Stimulated activated CD8-positive, alpha-beta memory T cell treated with anti-CD3 and anti-CD28 coated beads, Interleukin-12 subunit alpha, Interleukin-12 subunit beta, amount 100 ng/mL, for 24 hours (primary cell): Measurements from ENCODE around the gene FEM1A.
"Not testable (repeated sequence)": the region's sequence is repeated elsewhere in the genome, so short reads cannot be mapped to it uniquely, and the experiment has no call there.

ENCODE experiments used
- DNase-seq: peaks from one replicate; pipeline ENCODE4 v3.0.0-alpha.2; 2020; ENCODE audit errors: extremely low read depth

The FEM1A gene, protein sequence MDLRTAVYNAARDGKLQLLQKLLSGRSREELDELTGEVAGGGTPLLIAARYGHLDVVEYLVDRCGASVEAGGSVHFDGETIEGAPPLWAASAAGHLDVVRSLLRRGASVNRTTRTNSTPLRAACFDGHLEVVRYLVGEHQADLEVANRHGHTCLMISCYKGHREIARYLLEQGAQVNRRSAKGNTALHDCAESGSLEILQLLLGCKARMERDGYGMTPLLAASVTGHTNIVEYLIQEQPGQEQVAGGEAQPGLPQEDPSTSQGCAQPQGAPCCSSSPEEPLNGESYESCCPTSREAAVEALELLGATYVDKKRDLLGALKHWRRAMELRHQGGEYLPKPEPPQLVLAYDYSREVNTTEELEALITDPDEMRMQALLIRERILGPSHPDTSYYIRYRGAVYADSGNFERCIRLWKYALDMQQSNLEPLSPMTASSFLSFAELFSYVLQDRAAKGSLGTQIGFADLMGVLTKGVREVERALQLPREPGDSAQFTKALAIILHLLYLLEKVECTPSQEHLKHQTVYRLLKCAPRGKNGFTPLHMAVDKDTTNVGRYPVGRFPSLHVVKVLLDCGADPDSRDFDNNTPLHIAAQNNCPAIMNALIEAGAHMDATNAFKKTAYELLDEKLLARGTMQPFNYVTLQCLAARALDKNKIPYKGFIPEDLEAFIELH

DNA sequence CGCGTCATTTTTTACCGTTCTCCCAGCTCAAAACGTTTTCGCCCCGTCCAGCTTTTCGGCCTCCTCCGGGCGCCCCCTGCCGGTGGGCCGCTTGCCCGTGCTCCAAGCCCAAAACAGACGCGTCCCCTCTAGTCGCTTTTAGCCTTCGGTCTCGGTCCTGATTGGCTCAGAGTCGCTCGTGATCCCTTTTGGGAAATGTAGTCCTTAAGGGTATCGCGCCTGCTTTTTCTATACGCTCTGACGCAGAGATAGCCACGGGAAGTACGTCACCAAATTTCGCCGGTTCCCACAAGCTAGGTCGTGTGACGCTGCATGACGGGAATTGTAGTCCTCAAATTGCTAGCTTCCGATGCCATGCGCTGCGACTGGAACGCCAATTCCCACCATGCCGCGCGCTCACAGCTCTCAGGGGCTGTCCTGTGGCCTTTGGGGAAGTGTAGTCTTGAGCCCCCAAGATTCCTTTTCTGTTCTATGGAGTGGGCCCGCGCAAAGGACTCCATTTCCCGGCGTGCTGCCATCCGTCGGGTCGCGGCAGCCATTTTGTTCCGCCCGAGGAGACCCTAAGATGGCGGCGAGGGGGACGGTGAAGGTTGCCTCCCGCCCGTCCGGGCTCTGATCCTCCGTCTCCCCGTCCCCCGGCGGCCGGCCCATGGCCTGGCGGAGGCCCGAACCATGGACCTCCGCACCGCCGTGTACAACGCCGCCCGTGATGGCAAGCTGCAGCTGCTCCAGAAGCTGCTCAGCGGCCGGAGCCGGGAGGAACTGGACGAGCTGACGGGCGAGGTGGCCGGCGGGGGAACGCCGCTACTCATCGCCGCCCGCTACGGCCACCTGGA is at the start of gene FEM1A:
FEM1A (plus strand) TSS at position 552 of the 836 bp plus-strand sequence; CDS start at position 673, 121 bp downstream.
- DNase-seq = peak; percentile 97

DNA sequence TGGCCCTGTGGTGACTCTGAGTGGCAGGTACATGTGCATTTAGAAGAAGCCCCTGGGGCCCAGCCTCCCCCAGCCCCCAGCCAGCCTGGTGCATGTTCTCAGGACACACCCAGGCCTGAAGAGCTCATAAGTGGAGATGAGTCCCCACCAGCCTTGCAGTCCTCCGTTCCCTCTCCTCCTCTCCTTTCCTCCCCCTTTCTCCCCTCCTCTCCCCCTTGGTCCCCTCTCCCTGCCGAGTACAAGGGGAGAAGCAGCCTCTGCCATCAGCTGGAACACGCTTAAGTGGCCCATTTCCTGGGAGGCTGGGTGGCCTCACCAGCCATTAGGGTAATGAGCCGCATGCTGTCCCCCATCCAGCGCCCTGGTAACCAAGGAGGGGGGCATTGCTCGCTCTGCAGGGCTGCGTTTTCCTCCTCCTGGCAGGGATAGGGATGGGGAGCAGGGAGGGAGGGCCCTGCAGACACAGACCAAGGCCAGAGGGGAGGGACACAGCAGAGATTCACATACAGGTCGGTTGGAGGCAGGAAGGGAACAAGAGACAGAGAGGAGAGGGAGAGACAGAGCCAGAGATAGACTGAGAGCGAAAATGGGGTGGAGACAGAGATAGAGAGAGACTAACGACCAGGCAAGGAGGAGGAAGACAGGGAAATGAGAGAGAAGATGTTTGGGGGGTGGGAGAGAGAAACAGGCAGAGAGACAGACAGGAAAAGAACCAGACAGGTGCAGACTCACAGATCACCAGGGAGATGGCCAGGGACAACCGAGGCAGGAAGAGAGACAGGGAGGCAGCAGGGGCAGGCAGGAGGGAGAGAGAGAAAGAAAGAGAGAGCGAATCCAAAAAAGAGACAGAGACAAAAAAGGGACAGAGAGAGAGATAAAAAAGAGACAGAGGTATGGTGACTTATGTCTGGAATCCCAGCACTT is 48.5 kb upstream of the FEM1A start:
- DNase-seq = no peak

GRCh38 chr19:4744451-4745174 is 46.9 kb upstream of the FEM1A start:
- no peak for DNase-seq

- DNase-seq = not testable (repeated sequence)
Observed at GRCh38 chr19:4745175-4745574, 46.4 kb upstream of the FEM1A start.

DNA sequence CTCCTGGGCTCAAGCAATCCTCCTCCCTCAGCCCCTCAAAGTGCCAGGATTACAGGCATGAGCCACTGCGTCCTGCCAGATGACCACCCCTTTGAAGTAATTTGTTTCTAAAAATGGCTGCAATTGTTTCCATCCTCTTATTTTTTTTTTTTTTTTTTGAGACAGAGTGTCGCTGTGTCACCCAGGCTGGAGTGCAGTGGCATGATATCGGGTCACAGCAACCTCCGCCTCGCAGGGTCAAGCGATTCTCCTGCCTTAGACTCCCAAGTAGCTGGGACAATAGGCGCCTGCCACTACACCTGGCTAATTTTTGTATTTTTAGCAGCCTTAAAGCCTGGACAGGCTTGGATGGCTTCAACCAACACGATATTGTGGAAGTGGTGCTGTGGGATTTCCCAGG is 45.5 kb upstream of the FEM1A start:
- no peak for DNase-seq

GRCh38 chr19:4748185-4748584 is 43.3 kb upstream of the FEM1A start:
- no peak for DNase-seq

- DNase-seq = no peak
Observed at GRCh38 chr19:4748589-4748988, 42.9 kb upstream of the FEM1A start.

DNA sequence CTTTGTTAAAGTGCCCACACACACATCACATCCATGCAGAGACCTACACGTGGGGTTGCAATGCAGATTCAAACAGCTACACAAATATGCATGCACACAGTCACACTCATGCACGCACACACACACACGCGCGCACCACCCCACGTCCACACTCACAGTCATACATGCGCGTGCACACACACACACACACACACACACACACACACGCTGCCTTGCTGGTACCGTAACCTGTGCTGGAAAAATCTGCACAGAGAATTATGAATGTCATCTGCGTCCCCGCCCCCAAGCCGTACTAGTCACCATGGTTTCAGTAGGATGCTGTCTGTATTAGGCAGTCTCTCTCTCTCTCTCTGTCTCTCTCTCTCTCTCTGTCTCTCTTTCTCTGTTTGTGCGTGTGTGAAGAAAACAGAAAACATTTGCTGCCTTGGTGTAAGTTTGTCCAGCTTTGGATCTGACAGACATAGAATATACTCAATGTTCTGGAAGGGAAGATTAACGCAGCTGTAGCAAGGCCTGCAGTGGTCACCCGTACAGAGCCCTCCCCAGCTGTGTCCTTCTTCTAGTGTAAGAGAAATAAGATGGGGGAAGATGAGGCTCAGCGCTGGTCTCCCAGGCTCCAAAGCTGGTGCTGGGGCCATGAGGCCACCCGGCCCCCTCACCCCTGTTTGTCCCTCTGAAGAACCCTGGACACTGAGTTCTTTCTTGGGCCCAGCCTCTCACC is 41.5 kb upstream of the FEM1A start:
- DNase-seq = no peak

DNA sequence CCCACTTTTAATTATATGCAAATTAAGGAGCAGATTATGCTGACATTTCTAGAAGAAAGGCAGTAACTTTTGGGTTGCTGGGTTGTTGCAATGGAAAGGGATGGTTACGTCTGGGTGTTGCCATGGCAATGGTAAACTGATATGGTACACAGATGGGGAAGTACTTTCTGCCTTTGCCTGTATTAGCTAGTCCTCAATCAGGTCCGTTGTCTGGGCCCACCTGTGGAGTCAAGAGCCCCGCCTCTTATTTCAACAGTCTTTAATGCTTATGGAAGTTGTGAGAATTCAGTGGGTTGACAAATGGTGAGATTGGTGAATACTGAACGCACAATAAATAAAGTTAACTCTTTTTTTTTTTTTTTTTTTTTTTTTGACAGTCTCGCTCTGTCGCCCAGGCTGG is 37.3 kb upstream of the FEM1A start:
- DNase-seq = no peak

DNA sequence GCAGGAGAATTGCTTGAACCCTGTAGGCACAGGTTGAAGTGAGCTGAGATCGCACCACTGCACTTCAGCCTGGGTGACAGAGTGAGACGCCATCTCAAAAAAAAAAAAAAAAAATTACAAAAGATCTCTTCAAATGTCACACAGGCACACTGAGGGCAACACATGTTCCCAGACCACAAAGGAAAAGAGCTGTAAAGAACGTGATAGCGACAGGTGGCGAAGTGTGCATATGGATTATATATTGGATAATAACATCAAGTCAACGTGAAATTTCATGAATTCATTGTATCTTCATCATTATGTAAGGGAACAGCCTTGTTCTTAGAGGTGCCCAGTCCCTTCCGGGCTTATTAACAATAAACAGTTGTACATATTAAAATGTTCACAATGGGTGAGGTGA is 36.1 kb upstream of the FEM1A start:
- DNase-seq = no peak

- no peak for DNase-seq
Observed at GRCh38 chr19:4758082-4758481, 33.5 kb upstream of the FEM1A start.

DNA sequence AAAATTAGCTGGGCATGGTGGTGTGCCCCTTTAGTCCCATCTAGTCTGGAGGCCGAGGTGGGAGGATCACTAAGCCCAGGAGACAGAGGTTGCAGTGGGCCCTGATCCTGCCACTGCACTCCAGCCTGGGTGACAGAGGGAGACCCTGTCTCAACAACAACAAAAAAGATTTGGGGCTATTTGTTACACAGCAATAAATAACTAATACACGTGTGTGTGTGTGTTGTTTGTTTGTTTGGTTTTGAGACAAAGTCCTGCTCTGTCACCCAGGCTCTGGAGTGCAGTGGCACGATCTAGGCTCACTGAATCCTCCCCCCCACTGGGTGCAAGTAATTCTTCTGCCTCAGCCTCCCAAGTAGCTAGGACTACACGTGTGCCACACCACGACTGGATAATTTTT is 32.9 kb upstream of the FEM1A start:
- no peak for DNase-seq

GRCh38 chr19:4759388-4760284 is 31.9 kb upstream of the FEM1A start:
- peak; percentile 27 for DNase-seq

DNA sequence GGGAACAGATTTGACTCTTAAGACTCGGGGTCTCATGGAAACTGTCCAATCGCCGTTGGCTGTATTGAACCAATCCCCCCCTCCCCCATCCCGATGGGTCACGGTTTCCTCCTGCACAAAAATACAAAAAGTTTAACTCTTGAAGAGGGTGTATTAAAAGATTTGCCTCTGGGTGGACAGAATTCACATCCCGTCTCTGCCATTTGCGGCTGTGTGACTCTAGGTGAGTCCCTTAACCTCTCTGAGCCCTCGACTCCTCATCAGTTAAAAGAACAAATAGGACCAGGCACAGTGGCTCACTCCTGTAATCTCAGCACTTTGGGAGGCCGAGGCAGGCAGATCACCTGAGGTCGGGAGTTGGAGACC is 31.3 kb upstream of the FEM1A start:
- DNase-seq = no peak

DNA sequence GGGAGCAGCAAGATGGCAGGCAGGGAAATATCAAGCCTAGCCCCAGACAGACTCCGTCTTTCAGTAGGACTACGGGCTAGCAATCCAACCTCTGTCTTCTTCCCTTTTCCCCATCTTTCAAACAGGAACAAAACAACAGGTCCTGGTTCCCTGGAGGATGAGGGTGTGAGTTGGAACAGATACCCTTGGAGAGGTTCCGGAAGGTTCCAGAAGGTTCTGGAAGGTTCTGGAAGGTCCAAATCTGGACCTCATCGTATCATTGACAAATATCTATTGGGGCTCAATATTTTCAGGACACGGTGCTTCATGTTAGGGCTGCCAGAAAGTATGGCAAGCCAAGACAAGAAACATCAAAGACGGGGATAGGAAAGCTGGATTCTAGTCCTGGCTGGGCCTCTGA is 28.5 kb upstream of the FEM1A start:
- no peak for DNase-seq

- DNase-seq = no peak
Observed at GRCh38 chr19:4764393-4764660, 27.2 kb upstream of the FEM1A start.

DNA sequence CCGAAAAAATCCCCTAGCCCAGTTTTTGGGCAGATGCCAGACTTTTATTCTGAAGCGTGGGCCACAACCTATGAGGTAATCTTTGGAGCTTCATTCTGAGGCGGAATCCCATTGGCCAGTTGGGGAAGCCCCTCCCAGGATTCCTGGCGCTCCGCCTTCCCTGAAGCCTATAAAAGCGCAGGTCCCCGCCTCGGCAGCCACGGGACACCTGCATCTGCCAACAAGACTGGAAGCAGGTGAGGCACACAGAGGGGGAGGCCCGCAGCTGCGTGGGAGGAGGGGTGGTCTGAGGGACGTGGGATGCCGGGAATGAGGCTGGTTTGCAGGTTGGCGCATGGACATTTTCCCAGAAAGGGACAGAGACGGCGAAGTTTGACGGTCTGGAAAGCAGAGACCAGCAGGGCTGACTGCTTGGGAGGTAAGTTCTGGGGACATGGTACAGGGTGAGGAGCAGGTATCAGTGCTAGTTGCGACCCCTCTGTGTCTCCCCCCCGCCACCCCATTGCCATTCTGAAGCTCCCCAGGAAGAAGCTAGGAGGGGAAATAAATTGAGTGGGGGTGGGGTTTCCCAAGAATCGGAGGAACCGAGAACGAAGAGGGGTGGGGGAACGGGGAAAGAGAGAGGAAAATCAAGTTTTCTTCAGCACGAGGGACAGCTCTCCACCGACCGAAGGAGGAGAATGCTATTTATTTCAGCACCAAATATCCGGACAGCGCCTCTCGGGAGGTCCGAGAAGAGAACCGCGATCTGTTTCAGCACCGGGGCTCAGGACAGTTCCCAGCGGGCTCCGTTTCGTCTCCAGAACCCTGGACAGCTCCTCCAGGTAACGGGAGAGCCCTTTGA is 22.4 kb upstream of the FEM1A start:
- peak; percentile 33 for DNase-seq

- no peak for DNase-seq
Observed at GRCh38 chr19:4772566-4772965, 19.0 kb upstream of the FEM1A start.
